Gastroesophageal sphincter (tissue), 4 donors: ENCODE data around the gene CCSER1. TPM values are rescaled to one million over a fixed set of nuclear protein-coding genes. Genes with fewer than 3 reads are reported as not detected.

Experiments
- ATAC-seq: fragments of 150-250 bp; one replicate; pipeline ENCODE4 v1.9.1; 2016; ENCODE audit warnings: mild to moderate bottlenecking, moderate library complexity
- H3K27ac ChIP-seq, 4 donors: fragments of 200-600 bp; sonication (generic) in 3 of 4; 1 replicate in 3 of 4; 2 replicates in 1 of 4; pipeline ENCODE4 v1.5.1; 2016 to 2019
- H3K27me3 ChIP-seq: fragments of 200-600 bp; sonication (generic); one replicate; pipeline ENCODE4 v1.5.1; 2019
- H3K36me3 ChIP-seq, 2 donors: fragments of 200-600 bp; sonication (generic); one replicate each; pipeline ENCODE4 v1.5.1; 2019; ENCODE audit warnings: control low read depth in 1 of 2
- H3K4me1 ChIP-seq, 3 donors: fragments of 200-600 bp; sonication (generic); 1 replicate in 2 of 3; 2 replicates in 1 of 3; pipeline ENCODE4 v1.5.1; 2016 to 2019; ENCODE audit warnings: control low read depth in 2 of 3
- H3K4me3 ChIP-seq, 2 donors: fragments of 200-600 bp; sonication (generic); one replicate each; pipeline ENCODE4 v1.5.1; 2019; ENCODE audit warnings: mild to moderate bottlenecking in 1 of 2, moderate library complexity in 1 of 2
- H3K9me3 ChIP-seq, 3 donors: fragments of 200-600 bp; sonication (generic); one replicate each; pipeline ENCODE4 v1.5.1; 2017 to 2019; ENCODE audit warnings: control low read depth in 2 of 3
- CTCF ChIP-seq, 4 experiments: fragments of 200-600 bp in 2 of 4; fragments of 450-650 bp in 2 of 4; sonication (generic) in 1 of 4; IDR thresholded peaks; one replicate each; pipeline ENCODE4 v1.5.1; 2017 to 2019; ENCODE audit warnings: antibody characterized with exemption in 4 of 4, mild to moderate bottlenecking in 2 of 4, moderate library complexity in 2 of 4
- EP300 ChIP-seq: sonication (generic); formaldehyde crosslinking; IDR thresholded peaks from one replicate; pipeline ENCODE4 v1.6.1; 2017; ENCODE audit warnings: antibody characterized with exemption, mild to moderate bottlenecking
- POLR2A ChIP-seq, 2 donors: fragments of 450-650 bp; IDR thresholded peaks; one replicate each; pipeline ENCODE4 v1.6.1; 2017; ENCODE audit warnings: antibody characterized with exemption in 2 of 2, mild to moderate bottlenecking in 2 of 2, moderate library complexity in 1 of 2
- POLR2AphosphoS5 ChIP-seq: sonication (generic); formaldehyde crosslinking; IDR thresholded peaks from one replicate; pipeline ENCODE4 v1.6.1; 2017; ENCODE audit warnings: antibody characterized with exemption
- WGBS, 2 donors: methylation state at CpG; one replicate each; pipeline ENCODE4 v1.1.5; 2018; ENCODE audit warnings: low coverage in 1 of 2; 5-methylcytosine and 5-hydroxymethylcytosine counted together
- total RNA-seq, 4 donors: library from RNA; depleted of rRNA; stranded (reverse); fragments of >200 nt; gene quantifications; one replicate each; pipeline ENCODE4 v1.1.0, GENCODE V29; 2016

Gene CCSER1
- total RNA-seq, 4 donors from 2014 or later, result 2.4 to 9.3 (median 4.6) TPM

- no peaks in the 10 kb centered on the region for H3K9me3 ChIP-seq
- H3K27me3 ChIP-seq, result no peaks in the 10 kb centered on the region
- TF ChIP-seq POLR2A (IDR thresholded peaks at IDR 0.05) (no peak), EP300 (no peak), CTCF (IDR thresholded peaks at IDR 0.05) (no peak), POLR2AphosphoS5 (no peak)
- no peaks in the 10 kb centered on the region for H3K36me3 ChIP-seq
- H3K4me3 ChIP-seq, result no peak overlapping the region
- H3K27ac ChIP-seq, result no peak overlapping the region
- 63 to 74% methylated on average over 3 to 4 of the region's 4 CpGs for WGBS, 2 donors
- H3K4me1 ChIP-seq, result no peaks in the 10 kb centered on the region
- no peak for ATAC-seq
Measured at GRCh38 chr4:90118527-90119195, 8.5 kb upstream of the CCSER1 start.

- Histone ChIP-seq H3K27ac (no peak overlapping the region), H3K36me3 (no peaks in the 10 kb centered on the region), H3K27me3 (no peaks in the 10 kb centered on the region), H3K4me1 (no peaks in the 10 kb centered on the region), H3K9me3 (no peaks in the 10 kb centered on the region), H3K4me3 (no peak overlapping the region)
- no peak for ATAC-seq
- TF ChIP-seq CTCF (IDR thresholded peaks at IDR 0.05) (no peak), EP300 (no peak), POLR2AphosphoS5 (no peak), POLR2A (IDR thresholded peaks at IDR 0.05) (no peak)
Measured at GRCh38 chr4:90120037-90120436, 7.2 kb upstream of the CCSER1 start.

GRCh38 chr4:90120815-90121214 is 6.4 kb upstream of the CCSER1 start:
- Histone ChIP-seq H3K27me3 (no peaks in the 10 kb centered on the region), H3K36me3 (no peaks in the 10 kb centered on the region), H3K4me3 (no peak overlapping the region), H3K4me1 (no peaks in the 10 kb centered on the region), H3K9me3 (no peaks in the 10 kb centered on the region), H3K27ac (no peak overlapping the region)
- 45 to 47% methylated on average over 1 of the region's 1 CpG for WGBS, 2 donors
- no peak for ATAC-seq
- TF ChIP-seq POLR2A (IDR thresholded peaks at IDR 0.05) (no peak), EP300 (no peak), CTCF (IDR thresholded peaks at IDR 0.05) (no peak), POLR2AphosphoS5 (no peak)

- no peak for ATAC-seq
- Histone ChIP-seq H3K9me3 (no peaks in the 10 kb centered on the region), H3K27ac (no peak overlapping the region), H3K36me3 (no peaks in the 10 kb centered on the region), H3K4me1 (peaks cover 0 to 3% (median 0%) of the 10 kb centered on the region in 3 donors), H3K4me3 (no peak overlapping the region), H3K27me3 (no peaks in the 10 kb centered on the region)
- 73 to 78% methylated on average over 3 of the region's 3 CpGs for WGBS, 2 donors
- TF ChIP-seq POLR2A (IDR thresholded peaks at IDR 0.05) (no peak), EP300 (no peak), CTCF (IDR thresholded peaks at IDR 0.05) (no peak), POLR2AphosphoS5 (no peak)
Measured at GRCh38 chr4:90121676-90122354, 5.4 kb upstream of the CCSER1 start.

GRCh38 chr4:90122355-90122748 is 4.8 kb upstream of the CCSER1 start:
- ATAC-seq, result no peak

More at GRCh38 chr4:90122355-90122748, 4.8 kb upstream of the CCSER1 start:
- Histone ChIP-seq H3K27me3 (no peaks in the 10 kb centered on the region), H3K36me3 (no peaks in the 10 kb centered on the region), H3K27ac (no peak overlapping the region), H3K9me3 (no peaks in the 10 kb centered on the region), H3K4me3 (no peak overlapping the region), H3K4me1 (peaks cover 0 to 8% (median 0%) of the 10 kb centered on the region in 3 donors)
- TF ChIP-seq POLR2AphosphoS5 (no peak), CTCF (IDR thresholded peaks at IDR 0.05) (no peak), EP300 (no peak), POLR2A (IDR thresholded peaks at IDR 0.05) (no peak)
- WGBS, 2 donors, result 70 to 76% methylated on average over 6 to 7 of the region's 7 CpGs
